ENCODE results near the gene NSD1.

NSD1 gene

GRCh38 chr5:177093803-177094202 is 39.8 kb upstream of the NSD1 start:
- Histone ChIP-seq H3K27ac (replicated peaks) (no peak overlapping the region), H3K4me3 (replicated peaks; ENCODE audit: insufficient read depth, low read length) (no peak overlapping the region), H3K27me3 (ENCODE audit: insufficient read depth, poor library complexity, severe bottlenecking) (no peaks in the 10 kb centered on the region)
- no peak for DNase-seq (ENCODE audit: low read depth in 1 of 2, low spot score in 1 of 2)
- TF ChIP-seq GABPA (IDR thresholded peaks at IDR 0.05; ENCODE audit: low read depth) = no peak
- TF ChIP-seq POLR2AphosphoS5 (IDR thresholded peaks at IDR 0.05; ENCODE audit: low read depth) = no peak
- TF ChIP-seq, protein P1, sequence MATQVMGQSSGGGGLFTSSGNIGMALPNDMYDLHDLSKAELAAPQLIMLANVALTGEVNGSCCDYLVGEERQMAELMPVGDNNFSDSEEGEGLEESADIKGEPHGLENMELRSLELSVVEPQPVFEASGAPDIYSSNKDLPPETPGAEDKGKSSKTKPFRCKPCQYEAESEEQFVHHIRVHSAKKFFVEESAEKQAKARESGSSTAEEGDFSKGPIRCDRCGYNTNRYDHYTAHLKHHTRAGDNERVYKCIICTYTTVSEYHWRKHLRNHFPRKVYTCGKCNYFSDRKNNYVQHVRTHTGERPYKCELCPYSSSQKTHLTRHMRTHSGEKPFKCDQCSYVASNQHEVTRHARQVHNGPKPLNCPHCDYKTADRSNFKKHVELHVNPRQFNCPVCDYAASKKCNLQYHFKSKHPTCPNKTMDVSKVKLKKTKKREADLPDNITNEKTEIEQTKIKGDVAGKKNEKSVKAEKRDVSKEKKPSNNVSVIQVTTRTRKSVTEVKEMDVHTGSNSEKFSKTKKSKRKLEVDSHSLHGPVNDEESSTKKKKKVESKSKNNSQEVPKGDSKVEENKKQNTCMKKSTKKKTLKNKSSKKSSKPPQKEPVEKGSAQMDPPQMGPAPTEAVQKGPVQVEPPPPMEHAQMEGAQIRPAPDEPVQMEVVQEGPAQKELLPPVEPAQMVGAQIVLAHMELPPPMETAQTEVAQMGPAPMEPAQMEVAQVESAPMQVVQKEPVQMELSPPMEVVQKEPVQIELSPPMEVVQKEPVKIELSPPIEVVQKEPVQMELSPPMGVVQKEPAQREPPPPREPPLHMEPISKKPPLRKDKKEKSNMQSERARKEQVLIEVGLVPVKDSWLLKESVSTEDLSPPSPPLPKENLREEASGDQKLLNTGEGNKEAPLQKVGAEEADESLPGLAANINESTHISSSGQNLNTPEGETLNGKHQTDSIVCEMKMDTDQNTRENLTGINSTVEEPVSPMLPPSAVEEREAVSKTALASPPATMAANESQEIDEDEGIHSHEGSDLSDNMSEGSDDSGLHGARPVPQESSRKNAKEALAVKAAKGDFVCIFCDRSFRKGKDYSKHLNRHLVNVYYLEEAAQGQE (IDR thresholded peaks at IDR 0.05; ENCODE audit: insufficient replicate concordance, low read depth) = no peak
- no peak for TF ChIP-seq SPI1 (IDR thresholded peaks at IDR 0.05; ENCODE audit: borderline replicate concordance, low read depth)
- no peak for TF ChIP-seq CTCF (IDR thresholded peaks at IDR 0.05; ENCODE audit: insufficient read depth, low read length)

- H3K4me3 ChIP-seq (replicated peaks; ENCODE audit: insufficient read depth, low read length) = no peak overlapping the region
- no peak overlapping the region for H3K27ac ChIP-seq (replicated peaks)
- no peak for TF ChIP-seq GABPA (IDR thresholded peaks at IDR 0.05; ENCODE audit: low read depth)
- no peak for TF ChIP-seq POLR2AphosphoS5 (IDR thresholded peaks at IDR 0.05; ENCODE audit: low read depth)
- TF ChIP-seq SPI1 (IDR thresholded peaks at IDR 0.05; ENCODE audit: borderline replicate concordance, low read depth) = no peak
- TF ChIP-seq CTCF (IDR thresholded peaks at IDR 0.05; ENCODE audit: insufficient read depth, low read length) = no peak
- TF ChIP-seq, protein P1 (IDR thresholded peaks at IDR 0.05; ENCODE audit: insufficient replicate concordance, low read depth) = no peak
- no peaks in the 10 kb centered on the region for H3K27me3 ChIP-seq (ENCODE audit: insufficient read depth, poor library complexity, severe bottlenecking)
- DNase-seq (ENCODE audit: low read depth in 1 of 2, low spot score in 1 of 2) = peak in 1 of 2 experiments; percentile 27
Observed at GRCh38 chr5:177094224-177095087, 39.1 kb upstream of the NSD1 start.

DNA sequence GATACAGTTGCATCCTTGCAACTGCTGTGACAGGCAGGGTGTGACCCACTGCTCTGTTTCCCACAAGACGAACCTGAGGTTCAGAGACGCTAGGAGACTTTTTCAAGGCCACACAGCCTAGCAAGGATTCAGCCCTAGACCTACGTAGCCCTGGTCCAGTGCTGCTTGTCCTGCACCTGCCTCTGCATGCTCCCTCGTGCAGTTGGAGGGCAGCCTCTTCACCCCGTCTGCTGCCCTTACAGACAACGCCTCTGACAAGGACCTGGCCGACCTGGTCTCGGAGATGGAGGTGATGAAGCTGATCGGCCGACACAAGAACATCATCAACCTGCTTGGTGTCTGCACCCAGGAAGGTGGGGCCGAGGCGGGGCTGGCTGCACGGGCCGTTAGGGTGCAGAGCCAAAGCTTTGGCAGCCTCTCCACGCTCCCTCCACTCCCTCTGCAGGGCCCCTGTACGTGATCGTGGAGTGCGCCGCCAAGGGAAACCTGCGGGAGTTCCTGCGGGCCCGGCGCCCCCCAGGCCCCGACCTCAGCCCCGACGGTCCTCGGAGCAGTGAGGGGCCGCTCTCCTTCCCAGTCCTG is 38.4 kb upstream of the NSD1 start:
- H3K27me3 ChIP-seq (ENCODE audit: insufficient read depth, poor library complexity, severe bottlenecking) = no peaks in the 10 kb centered on the region
- DNase-seq (ENCODE audit: low read depth in 1 of 2, low spot score in 1 of 2) = no peak
- no peak overlapping the region for H3K4me3 ChIP-seq (replicated peaks; ENCODE audit: insufficient read depth, low read length)
- TF ChIP-seq SPI1 (IDR thresholded peaks at IDR 0.05; ENCODE audit: borderline replicate concordance, low read depth) = no peak
- no peak for TF ChIP-seq CTCF (IDR thresholded peaks at IDR 0.05; ENCODE audit: insufficient read depth, low read length)
- no peak overlapping the region for H3K27ac ChIP-seq (replicated peaks)
